Osteocyte (in vitro differentiated cells): ENCODE results near the gene PKNOX1. TPM values are rescaled to one million over a fixed set of nuclear protein-coding genes. Genes with fewer than 3 reads are reported as not detected.
"Not testable (repeated sequence)": the region's sequence is repeated elsewhere in the genome, so short reads cannot be mapped to it uniquely, and the experiment has no call there.

Experiments
- DNase-seq: peaks from one replicate; pipeline ENCODE4 v3.0.0; 2021; ENCODE audit warnings: mixed read lengths; ENCODE audit not compliant: unreplicated experiment; ENCODE audit errors: extremely low spot score
- H3K27ac Mint-ChIP-seq: one replicate; pipeline ENCODE4 v1.8.0; 2021; ENCODE audit warnings: mild to moderate bottlenecking, mixed read lengths; ENCODE audit not compliant: unreplicated experiment
- H3K27me3 Mint-ChIP-seq: one replicate; pipeline ENCODE4 v1.8.0; 2021; ENCODE audit warnings: mixed read lengths; ENCODE audit not compliant: unreplicated experiment
- H3K36me3 Mint-ChIP-seq: one replicate; pipeline ENCODE4 v1.8.0; 2021; ENCODE audit warnings: mixed read lengths; ENCODE audit not compliant: unreplicated experiment
- H3K4me1 Mint-ChIP-seq: one replicate; pipeline ENCODE4 v1.8.0; 2021; ENCODE audit warnings: mixed read lengths; ENCODE audit not compliant: unreplicated experiment
- H3K4me3 Mint-ChIP-seq: one replicate; pipeline ENCODE4 v1.8.0; 2021; ENCODE audit warnings: mild to moderate bottlenecking, moderate library complexity, mixed read lengths; ENCODE audit not compliant: unreplicated experiment
- H3K9me3 Mint-ChIP-seq: one replicate; pipeline ENCODE4 v1.8.0; 2021; ENCODE audit warnings: mixed read lengths; ENCODE audit not compliant: unreplicated experiment
- CTCF ChIP-seq: fragments of 200-600 bp; sonication (generic); IDR thresholded peaks from 2 replicates; pipeline ENCODE4 v1.5.0; 2021; ENCODE audit warnings: antibody characterized with exemption, mild to moderate bottlenecking, moderate library complexity
- total RNA-seq: library from RNA; stranded (reverse); gene quantifications from 2 replicates; pipeline ENCODE4 v1.2.1, GENCODE V29; 2021

Gene PKNOX1
- total RNA-seq, 1 donor from 2014 or later = 14.2 TPM

GRCh38 chr21:42959728-42960127, 14.6 kb upstream of the PKNOX1 start:
- no peak for TF ChIP-seq CTCF
- H3K27me3 Mint-ChIP-seq = no peaks in the 10 kb centered on the region
- H3K27ac Mint-ChIP-seq = no peak overlapping the region
- H3K4me3 Mint-ChIP-seq = no peak overlapping the region
- DNase-seq = no peak
- H3K36me3 Mint-ChIP-seq = no peaks in the 10 kb centered on the region
- H3K9me3 Mint-ChIP-seq = no peaks in the 10 kb centered on the region
- no peaks in the 10 kb centered on the region for H3K4me1 Mint-ChIP-seq

- H3K27me3 Mint-ChIP-seq = no peaks in the 10 kb centered on the region
- H3K36me3 Mint-ChIP-seq = no peaks in the 10 kb centered on the region
- no peak for TF ChIP-seq CTCF
- H3K4me1 Mint-ChIP-seq = no peaks in the 10 kb centered on the region
- no peak overlapping the region for H3K27ac Mint-ChIP-seq
- no peaks in the 10 kb centered on the region for H3K9me3 Mint-ChIP-seq
- H3K4me3 Mint-ChIP-seq = no peak overlapping the region
- no peak for DNase-seq
Measured at GRCh38 chr21:42962380-42963007, 11.9 kb upstream of the PKNOX1 start.

- no peak overlapping the region for H3K4me3 Mint-ChIP-seq
- no peak for DNase-seq
- no peaks in the 10 kb centered on the region for H3K36me3 Mint-ChIP-seq
- no peak for TF ChIP-seq CTCF
- H3K9me3 Mint-ChIP-seq = no peaks in the 10 kb centered on the region
- H3K27me3 Mint-ChIP-seq = no peaks in the 10 kb centered on the region
- H3K4me1 Mint-ChIP-seq = no peaks in the 10 kb centered on the region
- H3K27ac Mint-ChIP-seq = no peak overlapping the region
Measured at GRCh38 chr21:42964086-42964485, 10.3 kb upstream of the PKNOX1 start.

- no peaks in the 10 kb centered on the region for H3K27me3 Mint-ChIP-seq
- H3K27ac Mint-ChIP-seq = no peak overlapping the region
- H3K9me3 Mint-ChIP-seq = no peaks in the 10 kb centered on the region
- no peak for TF ChIP-seq CTCF
- H3K4me1 Mint-ChIP-seq = no peaks in the 10 kb centered on the region
- no peaks in the 10 kb centered on the region for H3K36me3 Mint-ChIP-seq
- no peak for DNase-seq
- no peak overlapping the region for H3K4me3 Mint-ChIP-seq
Measured at GRCh38 chr21:42964546-42965210, 9.7 kb upstream of the PKNOX1 start.

GRCh38 chr21:42965211-42965560, 9.2 kb upstream of the PKNOX1 start:
- no peak for TF ChIP-seq CTCF
- no peaks in the 10 kb centered on the region for H3K4me1 Mint-ChIP-seq
- no peak for DNase-seq
- no peak overlapping the region for H3K27ac Mint-ChIP-seq
- H3K27me3 Mint-ChIP-seq = no peaks in the 10 kb centered on the region
- no peaks in the 10 kb centered on the region for H3K36me3 Mint-ChIP-seq
- no peak overlapping the region for H3K4me3 Mint-ChIP-seq
- no peaks in the 10 kb centered on the region for H3K9me3 Mint-ChIP-seq

- H3K4me1 Mint-ChIP-seq, H3K27me3 Mint-ChIP-seq, H3K36me3 Mint-ChIP-seq, H3K9me3 Mint-ChIP-seq, H3K27ac Mint-ChIP-seq, H3K4me3 Mint-ChIP-seq, DNase-seq: not testable (repeated sequence)
Measured at GRCh38 chr21:42967616-42968015, 6.7 kb upstream of the PKNOX1 start.
